ENCODE data around the gene PXDN.

The PXDN gene

GRCh38 chr2:1674276-1674675, 70.0 kb downstream of the PXDN start:
- no peak overlapping the region for H2AFZ ChIP-seq (ENCODE audit: low read length, unreplicated experiment)
- H3K27me3 ChIP-seq (ENCODE audit: insufficient read depth, low read length), result no peaks in the 10 kb centered on the region
- no peak overlapping the region for H3K4me3 ChIP-seq (ENCODE audit: low read depth, low read length)
- H3K27ac ChIP-seq (ENCODE audit: low read depth, low read length), result no peak overlapping the region
- peaks cover 3% of the 10 kb centered on the region for H3K79me2 ChIP-seq (ENCODE audit: control insufficient read depth, insufficient read depth, low read length, unreplicated experiment)
- H3K4me1 ChIP-seq (ENCODE audit: control insufficient read depth, insufficient read depth, low read length, unreplicated experiment), result peaks cover 11% of the 10 kb centered on the region
- peaks cover 14% of the 10 kb centered on the region for H3K36me3 ChIP-seq (ENCODE audit: insufficient read depth, low read length)

GRCh38 chr2:1673160-1673944, 71.0 kb downstream of the PXDN start:
- peaks cover 9% of the 10 kb centered on the region for H3K36me3 ChIP-seq (ENCODE audit: insufficient read depth, low read length)
- no peak overlapping the region for H3K27ac ChIP-seq (ENCODE audit: low read depth, low read length)
- no peak overlapping the region for H3K4me3 ChIP-seq (ENCODE audit: low read depth, low read length)
- no peaks in the 10 kb centered on the region for H3K27me3 ChIP-seq (ENCODE audit: insufficient read depth, low read length)
- H2AFZ ChIP-seq (ENCODE audit: low read length, unreplicated experiment), result no peak overlapping the region
- peaks cover 3% of the 10 kb centered on the region for H3K79me2 ChIP-seq (ENCODE audit: control insufficient read depth, insufficient read depth, low read length, unreplicated experiment)
- peaks cover 11% of the 10 kb centered on the region for H3K4me1 ChIP-seq (ENCODE audit: control insufficient read depth, insufficient read depth, low read length, unreplicated experiment)

GRCh38 chr2:1672738-1673137, 71.6 kb downstream of the PXDN start:
- H3K27me3 ChIP-seq (ENCODE audit: insufficient read depth, low read length), result no peaks in the 10 kb centered on the region
- H3K27ac ChIP-seq (ENCODE audit: low read depth, low read length), result no peak overlapping the region
- H3K4me3 ChIP-seq (ENCODE audit: low read depth, low read length), result no peak overlapping the region
- no peak overlapping the region for H2AFZ ChIP-seq (ENCODE audit: low read length, unreplicated experiment)
- peaks cover 11% of the 10 kb centered on the region for H3K4me1 ChIP-seq (ENCODE audit: control insufficient read depth, insufficient read depth, low read length, unreplicated experiment)
- H3K79me2 ChIP-seq (ENCODE audit: control insufficient read depth, insufficient read depth, low read length, unreplicated experiment), result peaks cover 3% of the 10 kb centered on the region
- peaks cover 9% of the 10 kb centered on the region for H3K36me3 ChIP-seq (ENCODE audit: insufficient read depth, low read length)

- Histone ChIP-seq H2AFZ (ENCODE audit: low read length, unreplicated experiment) (no peak overlapping the region), H3K4me1 (ENCODE audit: control insufficient read depth, insufficient read depth, low read length, unreplicated experiment) (peaks cover 11% of the 10 kb centered on the region), H3K36me3 (ENCODE audit: insufficient read depth, low read length) (peaks cover 9% of the 10 kb centered on the region), H3K4me3 (ENCODE audit: low read depth, low read length) (no peak overlapping the region), H3K79me2 (ENCODE audit: control insufficient read depth, insufficient read depth, low read length, unreplicated experiment) (peaks cover 3% of the 10 kb centered on the region), H3K27ac (ENCODE audit: low read depth, low read length) (no peak overlapping the region), H3K27me3 (ENCODE audit: insufficient read depth, low read length) (no peaks in the 10 kb centered on the region)
Observed at GRCh38 chr2:1671916-1672315, 72.4 kb downstream of the PXDN start.

GRCh38 chr2:1670636-1671035, 73.7 kb downstream of the PXDN start:
- H3K27me3 ChIP-seq (ENCODE audit: insufficient read depth, low read length), result no peaks in the 10 kb centered on the region
- H3K4me1 ChIP-seq (ENCODE audit: control insufficient read depth, insufficient read depth, low read length, unreplicated experiment), result peaks cover 6% of the 10 kb centered on the region
- no peak overlapping the region for H2AFZ ChIP-seq (ENCODE audit: low read length, unreplicated experiment)
- no peak overlapping the region for H3K4me3 ChIP-seq (ENCODE audit: low read depth, low read length)
- H3K27ac ChIP-seq (ENCODE audit: low read depth, low read length), result no peak overlapping the region
- peaks cover 3% of the 10 kb centered on the region for H3K79me2 ChIP-seq (ENCODE audit: control insufficient read depth, insufficient read depth, low read length, unreplicated experiment)
- H3K36me3 ChIP-seq (ENCODE audit: insufficient read depth, low read length), result peaks cover 9% of the 10 kb centered on the region

- H3K36me3 ChIP-seq (ENCODE audit: insufficient read depth, low read length), result peaks cover 14% of the 10 kb centered on the region; the same call in 1 of the 2 replicates
- H2AFZ ChIP-seq (ENCODE audit: low read length, unreplicated experiment), result no peak overlapping the region
- no peak overlapping the region for H3K4me3 ChIP-seq (ENCODE audit: low read depth, low read length)
- H3K4me1 ChIP-seq (ENCODE audit: control insufficient read depth, insufficient read depth, low read length, unreplicated experiment), result no peaks in the 10 kb centered on the region
- no peaks in the 10 kb centered on the region for H3K27me3 ChIP-seq (ENCODE audit: insufficient read depth, low read length)
- H3K27ac ChIP-seq (ENCODE audit: low read depth, low read length), result no peak overlapping the region
- no peaks in the 10 kb centered on the region for H3K79me2 ChIP-seq (ENCODE audit: control insufficient read depth, insufficient read depth, low read length, unreplicated experiment)
Observed at GRCh38 chr2:1665761-1666505, 78.4 kb downstream of the PXDN start.

- Histone ChIP-seq H3K4me3 (ENCODE audit: low read depth, low read length) (no peak overlapping the region), H3K4me1 (ENCODE audit: control insufficient read depth, insufficient read depth, low read length, unreplicated experiment) (no peaks in the 10 kb centered on the region), H2AFZ (ENCODE audit: low read length, unreplicated experiment) (no peak overlapping the region), H3K36me3 (ENCODE audit: insufficient read depth, low read length) (peaks cover 23% of the 10 kb centered on the region; the same call in 1 of the 2 replicates), H3K27ac (ENCODE audit: low read depth, low read length) (no peak overlapping the region), H3K27me3 (ENCODE audit: insufficient read depth, low read length) (no peaks in the 10 kb centered on the region), H3K79me2 (ENCODE audit: control insufficient read depth, insufficient read depth, low read length, unreplicated experiment) (no peaks in the 10 kb centered on the region)
Observed at GRCh38 chr2:1664698-1665097, 79.6 kb downstream of the PXDN start.

GRCh38 chr2:1664076-1664605, 80.2 kb downstream of the PXDN start:
- no peak overlapping the region for H3K4me3 ChIP-seq (ENCODE audit: low read depth, low read length)
- no peaks in the 10 kb centered on the region for H3K79me2 ChIP-seq (ENCODE audit: control insufficient read depth, insufficient read depth, low read length, unreplicated experiment)
- H3K36me3 ChIP-seq (ENCODE audit: insufficient read depth, low read length), result peaks cover 24% of the 10 kb centered on the region; the same call in 1 of the 2 replicates
- no peaks in the 10 kb centered on the region for H3K4me1 ChIP-seq (ENCODE audit: control insufficient read depth, insufficient read depth, low read length, unreplicated experiment)
- H2AFZ ChIP-seq (ENCODE audit: low read length, unreplicated experiment), result no peak overlapping the region
- no peak overlapping the region for H3K27ac ChIP-seq (ENCODE audit: low read depth, low read length)
- H3K27me3 ChIP-seq (ENCODE audit: insufficient read depth, low read length), result no peaks in the 10 kb centered on the region

- no peak overlapping the region for H3K27ac ChIP-seq (ENCODE audit: low read depth, low read length)
- no peak overlapping the region for H3K4me3 ChIP-seq (ENCODE audit: low read depth, low read length)
- H3K4me1 ChIP-seq (ENCODE audit: control insufficient read depth, insufficient read depth, low read length, unreplicated experiment), result no peaks in the 10 kb centered on the region
- H3K27me3 ChIP-seq (ENCODE audit: insufficient read depth, low read length), result no peaks in the 10 kb centered on the region
- H2AFZ ChIP-seq (ENCODE audit: low read length, unreplicated experiment), result no peak overlapping the region
- peaks cover 27% of the 10 kb centered on the region; the same call in 1 of the 2 replicates for H3K36me3 ChIP-seq (ENCODE audit: insufficient read depth, low read length)
- no peaks in the 10 kb centered on the region for H3K79me2 ChIP-seq (ENCODE audit: control insufficient read depth, insufficient read depth, low read length, unreplicated experiment)
Observed at GRCh38 chr2:1663621-1664020, 80.7 kb downstream of the PXDN start.

GRCh38 chr2:1662606-1663180, 81.6 kb downstream of the PXDN start:
- Histone ChIP-seq H3K36me3 (ENCODE audit: insufficient read depth, low read length) (peaks cover 27% of the 10 kb centered on the region; the same call in 1 of the 2 replicates), H3K4me1 (ENCODE audit: control insufficient read depth, insufficient read depth, low read length, unreplicated experiment) (no peaks in the 10 kb centered on the region), H3K27ac (ENCODE audit: low read depth, low read length) (no peak overlapping the region), H3K4me3 (ENCODE audit: low read depth, low read length) (no peak overlapping the region), H2AFZ (ENCODE audit: low read length, unreplicated experiment) (no peak overlapping the region), H3K27me3 (ENCODE audit: insufficient read depth, low read length) (no peaks in the 10 kb centered on the region), H3K79me2 (ENCODE audit: control insufficient read depth, insufficient read depth, low read length, unreplicated experiment) (no peaks in the 10 kb centered on the region)

All from ACC112 (cell line).